HG03342 (cell line): ENCODE measurements around the gene FRMD4A.

ENCODE experiments used
- ATAC-seq: cut with Tn5 transposase; IDR thresholded peaks from one replicate; pipeline ENCODE4 v1.9.1; 2021; ENCODE audit warnings: mild to moderate bottlenecking, moderate library complexity; ENCODE audit not compliant: unreplicated experiment

FRMD4A gene

GRCh38 chr10:14330388-14331061 lies at the start of gene FRMD4A:
TSS of gene FRMD4A (minus strand) at chr10:14330924.
- ATAC-seq = no peak

DNA sequence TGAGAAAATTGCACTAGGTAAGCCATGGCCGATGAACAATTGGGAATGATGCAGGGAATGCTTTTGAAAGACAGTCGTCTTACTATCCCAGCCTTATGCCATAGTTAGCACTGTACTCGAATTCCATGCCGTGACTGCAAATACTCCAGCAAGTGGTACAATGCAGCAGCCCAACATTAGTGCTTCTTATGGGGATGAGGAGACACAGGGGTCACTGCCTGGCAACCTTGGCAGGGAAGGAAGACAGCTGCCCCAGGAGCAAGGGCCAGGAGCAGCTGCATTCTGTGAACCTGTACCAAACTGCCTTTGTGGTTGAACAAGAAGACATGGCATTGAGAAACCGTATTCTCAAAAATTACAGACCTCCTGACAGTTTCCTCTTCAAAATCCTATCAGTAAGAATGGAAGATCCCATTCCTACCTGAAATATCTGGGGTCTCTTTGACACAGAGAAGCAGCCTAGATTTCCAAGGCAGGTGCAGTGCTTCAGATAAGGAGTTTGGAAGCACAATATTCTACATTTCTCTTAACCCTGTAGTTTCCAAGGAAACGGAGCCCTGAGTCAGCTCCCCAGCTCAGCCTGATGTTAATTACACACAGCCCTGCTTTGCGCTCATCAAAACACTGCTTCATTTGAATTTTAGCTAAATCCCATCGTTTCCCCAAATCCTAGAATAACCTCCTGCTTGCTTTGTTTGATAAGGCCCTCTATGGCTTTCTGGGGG lies 49.0 kb upstream of the FRMD4A start:
- no peak for ATAC-seq

DNA sequence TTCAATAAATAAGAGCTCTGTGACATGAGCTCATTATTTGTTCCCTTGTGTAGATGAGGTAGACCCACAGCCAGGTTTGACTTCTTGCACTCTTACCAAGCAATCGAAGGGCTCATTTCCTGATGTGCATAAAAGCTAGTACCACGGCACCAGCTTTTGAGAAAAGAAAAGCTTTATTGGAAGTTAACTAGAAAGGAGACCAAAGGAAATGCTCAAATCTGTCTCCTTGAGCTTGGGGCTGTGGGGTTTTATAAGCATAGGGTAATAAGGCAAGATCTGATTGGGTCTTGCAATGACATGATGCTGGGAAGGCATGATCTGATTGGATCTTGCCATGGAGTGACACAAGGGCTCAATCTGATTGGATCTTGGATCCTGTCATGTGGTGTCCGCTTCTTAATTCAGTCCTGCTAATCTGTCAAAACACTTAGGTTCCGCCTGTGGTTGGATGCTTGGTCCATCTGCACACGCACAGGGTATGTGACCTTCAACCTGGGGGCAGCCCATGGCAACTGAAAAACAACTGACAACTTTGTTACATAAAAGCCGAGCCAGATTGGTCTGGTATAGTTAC lies 47.8 kb upstream of the FRMD4A start:
- ATAC-seq = no peak

- ATAC-seq = no peak
Observed at GRCh38 chr10:14377591-14378175, 47.0 kb upstream of the FRMD4A start.

- no peak for ATAC-seq
Observed at GRCh38 chr10:14374745-14375445, 44.2 kb upstream of the FRMD4A start.

DNA sequence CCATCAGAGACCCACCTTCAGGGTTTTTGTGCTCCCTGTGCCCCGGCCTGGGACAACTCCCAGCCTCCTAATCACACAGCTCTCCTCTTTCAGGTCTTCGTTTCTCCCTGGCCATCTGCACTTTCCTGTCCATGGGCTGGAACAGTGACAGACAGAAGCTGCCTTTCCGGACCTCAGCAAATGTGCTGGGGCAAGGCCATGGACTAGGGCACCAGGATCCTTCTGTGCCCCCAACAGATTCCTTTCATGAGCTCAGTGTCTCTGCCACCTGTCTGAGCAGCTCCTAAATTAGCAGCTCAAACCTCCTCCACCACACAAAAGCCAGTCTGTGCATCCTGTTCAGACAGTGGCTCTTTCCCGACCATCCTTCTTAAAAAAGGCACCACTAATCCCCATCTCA lies 41.9 kb upstream of the FRMD4A start:
- no peak for ATAC-seq

GRCh38 chr10:14371581-14371980 lies 40.9 kb upstream of the FRMD4A start:
- no peak for ATAC-seq

- no peak for ATAC-seq
Observed at GRCh38 chr10:14370894-14371293, 40.2 kb upstream of the FRMD4A start.

GRCh38 chr10:14369906-14370305 lies 39.2 kb upstream of the FRMD4A start:
- no peak for ATAC-seq

DNA sequence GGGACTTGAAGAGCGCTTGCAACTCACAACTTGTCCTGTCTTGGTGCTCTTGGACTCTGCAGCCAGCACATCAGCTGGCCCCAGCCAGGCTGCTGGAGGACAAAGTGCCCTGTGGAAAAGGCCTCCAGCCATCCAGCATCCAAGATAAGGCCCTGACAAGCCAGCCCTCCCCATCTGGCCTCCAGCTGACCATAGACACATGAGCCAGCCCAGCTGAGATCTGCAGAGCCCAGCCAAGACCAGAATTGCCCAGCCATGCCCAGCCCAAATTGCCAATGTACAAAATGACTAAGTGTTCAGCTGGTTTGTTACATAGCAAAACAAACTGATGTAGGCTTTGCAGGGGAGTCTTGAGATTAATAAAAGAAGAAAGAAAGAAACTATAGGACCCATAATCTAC lies 36.0 kb upstream of the FRMD4A start:
- ATAC-seq = no peak

- no peak for ATAC-seq
Observed at GRCh38 chr10:14365266-14365665, 34.5 kb upstream of the FRMD4A start.

DNA sequence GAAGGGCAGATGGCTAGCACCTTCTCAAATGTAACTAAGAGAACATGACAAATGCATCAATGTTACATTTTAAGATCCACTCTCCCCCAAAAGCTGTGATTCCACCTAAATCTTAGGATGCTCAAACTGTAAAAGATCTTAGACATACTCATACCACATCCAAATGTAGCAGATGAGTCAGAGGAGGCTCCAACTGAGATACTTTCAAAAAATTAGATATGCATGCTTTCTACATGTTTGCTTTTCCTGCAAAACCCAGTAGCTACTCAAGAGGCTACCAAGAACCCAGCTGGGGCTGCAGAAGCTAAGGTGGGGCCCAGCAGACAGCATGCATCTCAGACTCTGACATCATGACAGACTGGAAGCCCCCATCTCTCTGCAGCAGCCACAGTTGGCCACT lies 31.4 kb upstream of the FRMD4A start:
- no peak for ATAC-seq

GRCh38 chr10:14360961-14361360 lies 30.2 kb upstream of the FRMD4A start:
- no peak for ATAC-seq

- ATAC-seq = no peak
Observed at GRCh38 chr10:14360515-14360914, 29.8 kb upstream of the FRMD4A start.

- ATAC-seq = no peak
Observed at GRCh38 chr10:14358886-14359573, 28.3 kb upstream of the FRMD4A start.

DNA sequence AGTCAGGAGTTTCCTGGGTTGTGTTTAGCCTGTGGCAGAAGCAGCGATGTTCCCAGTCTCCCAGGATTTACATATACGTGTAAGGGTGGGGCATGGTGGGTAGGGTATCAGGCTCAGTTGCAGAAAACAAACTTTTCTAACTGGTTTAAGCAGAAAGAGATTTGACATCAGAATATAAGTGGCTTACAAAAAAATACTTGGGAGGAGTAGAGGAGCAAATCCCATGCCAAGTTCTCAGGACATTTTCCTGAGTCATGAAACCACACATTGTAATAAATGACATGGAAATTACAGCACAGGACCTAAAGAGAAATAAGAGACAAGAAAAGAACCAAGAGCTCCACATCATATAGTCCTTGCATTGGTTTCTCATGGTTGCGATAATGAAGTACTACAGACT lies 26.2 kb upstream of the FRMD4A start:
- no peak for ATAC-seq

DNA sequence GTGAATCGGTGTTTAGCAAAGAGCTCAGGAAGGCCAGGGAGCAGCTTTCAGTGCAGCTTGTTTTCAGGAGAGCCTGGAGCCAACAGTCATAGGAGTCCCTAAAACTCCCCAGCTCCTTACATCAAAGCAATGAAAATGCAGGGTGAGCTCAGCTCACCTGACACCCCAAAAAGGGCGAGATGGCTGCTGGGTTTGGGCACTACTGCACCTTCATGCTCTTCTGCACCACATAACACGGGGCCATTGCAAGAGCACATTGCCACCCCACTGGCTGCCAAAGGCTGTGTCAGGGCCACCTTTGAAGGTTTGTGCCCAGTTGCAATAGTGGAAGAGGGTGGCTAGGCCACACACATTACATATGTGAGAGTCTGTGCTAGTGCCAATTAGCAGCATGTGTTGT lies 25.0 kb upstream of the FRMD4A start:
- ATAC-seq = no peak

GRCh38 chr10:14353291-14353913 lies 22.7 kb upstream of the FRMD4A start:
- no peak for ATAC-seq

DNA sequence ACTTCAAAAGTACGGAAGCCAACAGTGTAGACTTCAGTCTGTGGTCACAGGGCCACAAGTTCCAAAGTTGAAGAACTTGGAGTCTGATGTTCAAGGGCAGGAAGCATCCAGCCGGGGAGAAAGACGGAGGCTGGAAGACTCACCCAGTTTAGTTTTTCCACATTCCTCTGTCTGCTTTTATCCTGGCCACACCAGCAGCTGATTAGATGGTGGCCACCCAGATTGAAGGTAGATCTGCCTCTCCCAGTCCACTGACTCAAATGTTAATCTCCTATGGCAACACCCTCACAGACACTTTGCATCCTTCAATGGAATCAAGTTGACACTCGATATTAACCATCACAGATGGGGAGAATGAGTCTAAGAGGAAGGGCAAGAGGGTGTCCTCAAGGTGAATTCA lies 19.3 kb upstream of the FRMD4A start:
- no peak for ATAC-seq

DNA sequence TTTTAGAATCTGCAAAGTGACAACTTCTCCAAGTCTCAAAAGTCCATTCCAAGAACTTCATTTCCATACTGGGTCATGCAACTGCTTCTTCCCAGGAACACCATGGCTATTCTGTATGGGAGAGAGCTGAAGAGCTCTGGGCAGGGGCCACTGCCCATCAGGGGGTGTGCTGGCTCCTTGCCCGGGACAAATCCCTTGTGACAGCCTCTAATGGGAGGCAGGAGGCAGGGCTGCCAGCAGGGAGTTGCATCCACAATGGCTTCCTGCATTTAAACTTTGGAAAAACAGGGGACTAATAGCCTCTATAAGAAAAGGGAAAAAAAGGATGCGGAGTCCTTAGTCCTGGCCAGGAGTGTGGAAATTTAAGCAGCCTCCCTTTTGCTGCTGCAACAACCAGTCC lies 18.4 kb upstream of the FRMD4A start:
- ATAC-seq = no peak
